Sciatic nerve (tissue), 2 donors: ENCODE data around the gene IGF1. TPM values are rescaled to one million over a fixed set of nuclear protein-coding genes. Genes with fewer than 3 reads are reported as not detected.

Experiments used
- ATAC-seq: fragments of 200-7000 bp; cut with Tn5 transposase; one replicate; pipeline ENCODE4 v1.9.1; 2020; ENCODE audit warnings: mild to moderate bottlenecking, moderate library complexity
- DNase-seq: peaks from one replicate; pipeline ENCODE4 v3.0.0-alpha.2; 2020; ENCODE audit warnings: low spot score
- intact Hi-C: fragments of 100-400 bp; cut with DNase I; formaldehyde crosslinking; loops from one replicate; pipeline ENCODE4 v1.14.2; 2022
- total RNA-seq: library from RNA; stranded (reverse); fragmentation: NEBNext Ultra II Directional; extraction: Animal tissue kit (Norgen Biotek cat#: 25700); gene quantifications from one replicate; pipeline ENCODE4 v1.2.1, GENCODE V29; 2021
- donor health status: DM: no; HTN: no; CAD: no.
- donor health status: DM: no; HTN: no; CAD: no.

The IGF1 gene
- total RNA-seq, 1 donor from 2014 or later: 52.1 TPM

GRCh38 chr12:102437511-102437910 is 42.9 kb downstream of the IGF1 start:
- no peak for ATAC-seq
- no peak for DNase-seq
- intact Hi-C loops: no loop called here

- intact Hi-C loops: no loop called here
- ATAC-seq (no peak), DNase-seq (no peak)
Observed at GRCh38 chr12:102436867-102437266, 43.5 kb downstream of the IGF1 start.

- intact Hi-C loops: no loop called here
- no peak for ATAC-seq
- DNase-seq: no peak
Observed at GRCh38 chr12:102435827-102436436, 44.4 kb downstream of the IGF1 start.

GRCh38 chr12:102433304-102433703 is 47.1 kb downstream of the IGF1 start:
- no peak for DNase-seq
- intact Hi-C loops: no loop called here
- ATAC-seq: no peak

- DNase-seq (no peak), ATAC-seq (peak; percentile 52)
- intact Hi-C loops: no loop called here
Observed at GRCh38 chr12:102430661-102431060, 49.7 kb downstream of the IGF1 start.

GRCh38 chr12:102429211-102430154 is 50.9 kb downstream of the IGF1 start:
- ATAC-seq (peak; percentile 91), DNase-seq (no peak)
- intact Hi-C loops: no loop called here

- no peak for ATAC-seq
- intact Hi-C loops: no loop called here
- no peak for DNase-seq
Observed at GRCh38 chr12:102427543-102427941, 52.8 kb downstream of the IGF1 start.

GRCh38 chr12:102426599-102427542 is 53.5 kb downstream of the IGF1 start:
- DNase-seq (no peak), ATAC-seq (peak; percentile 34)
- intact Hi-C loops: no loop called here

- intact Hi-C loops: no loop called here
- ATAC-seq (peak; percentile 68), DNase-seq (no peak)
Observed at GRCh38 chr12:102425109-102426039, 55.0 kb downstream of the IGF1 start.

- DNase-seq (no peak), ATAC-seq (no peak)
- intact Hi-C loops: no loop called here
Observed at GRCh38 chr12:102423462-102423861, 56.9 kb downstream of the IGF1 start.

- intact Hi-C loops: no loop called here
- no peak for ATAC-seq
- no peak for DNase-seq
Observed at GRCh38 chr12:102421802-102422583, 58.4 kb downstream of the IGF1 start.

GRCh38 chr12:102419094-102419764 is 61.1 kb downstream of the IGF1 start:
- intact Hi-C loops: no loop called here
- ATAC-seq (peak; percentile 20), DNase-seq (no peak)

GRCh38 chr12:102417055-102417454 is 63.3 kb downstream of the IGF1 start:
- no peak for DNase-seq
- no peak for ATAC-seq
- intact Hi-C loops: no loop called here

GRCh38 chr12:102415515-102415914 is 64.8 kb downstream of the IGF1 start:
- no peak for DNase-seq
- intact Hi-C loops: no loop called here
- no peak for ATAC-seq

GRCh38 chr12:102413396-102413795 is 67.0 kb downstream of the IGF1 start:
- no peak for DNase-seq
- intact Hi-C loops: no loop called here
- peak; percentile 77 for ATAC-seq

GRCh38 chr12:102410511-102410910 is 69.9 kb downstream of the IGF1 start:
- DNase-seq (no peak), ATAC-seq (no peak)
- intact Hi-C loops: no loop called here
